GM19397 (cell line): Measurements from ENCODE around the gene LEO1.
"Not testable (repeated sequence)": the region's sequence is repeated elsewhere in the genome, so short reads cannot be mapped to it uniquely, and the experiment has no call there.

ENCODE experiments used
- ATAC-seq: cut with Tn5 transposase; IDR thresholded peaks from one replicate; pipeline ENCODE4 v1.9.1; 2021; ENCODE audit warnings: mild to moderate bottlenecking, moderate library complexity; ENCODE audit not compliant: unreplicated experiment

Gene LEO1

GRCh38 chr15:52004806-52005205 lies 33.2 kb upstream of the LEO1 start:
- ATAC-seq = no peak

GRCh38 chr15:52003710-52004109 lies 32.1 kb upstream of the LEO1 start:
- no peak for ATAC-seq

- ATAC-seq = not testable (repeated sequence)
These were observed 31.5 kb upstream of the LEO1 start for GRCh38 chr15:52003089-52003488.

- no peak for ATAC-seq
These were observed 30.8 kb upstream of the LEO1 start for GRCh38 chr15:52002351-52002750.

- no peak for ATAC-seq
These were observed 21.4 kb upstream of the LEO1 start for GRCh38 chr15:51992953-51993352.

GRCh38 chr15:51991141-51991540 lies 19.6 kb upstream of the LEO1 start:
- no peak for ATAC-seq

- ATAC-seq = no peak
These were observed 11.2 kb upstream of the LEO1 start for GRCh38 chr15:51982770-51983103.

- peak; percentile 82 for ATAC-seq
These were observed 10.6 kb upstream of the LEO1 start for GRCh38 chr15:51982013-51982769.

GRCh38 chr15:51973775-51974174 lies 2.2 kb upstream of the LEO1 start:
- no peak for ATAC-seq

GRCh38 chr15:51973220-51973619 lies 1.6 kb upstream of the LEO1 start:
- no peak for ATAC-seq

GRCh38 chr15:51971032-51971374 lies 575 bp downstream of the LEO1 start:
- ATAC-seq = peak; percentile 4

GRCh38 chr15:51970132-51970817 lies 1.3 kb downstream of the LEO1 start:
- no peak for ATAC-seq

- ATAC-seq = no peak
These were observed 1.9 kb downstream of the LEO1 start for GRCh38 chr15:51969728-51970127.

- no peak for ATAC-seq
These were observed 4.0 kb downstream of the LEO1 start for GRCh38 chr15:51967583-51967982.

GRCh38 chr15:51966192-51966591 lies 5.4 kb downstream of the LEO1 start:
- ATAC-seq = no peak

- no peak for ATAC-seq
These were observed 5.9 kb downstream of the LEO1 start for GRCh38 chr15:51965691-51966090.

- no peak for ATAC-seq
These were observed 16.1 kb downstream of the LEO1 start for GRCh38 chr15:51955504-51955903.

GRCh38 chr15:51952805-51953204 lies 18.8 kb downstream of the LEO1 start:
- no peak for ATAC-seq

GRCh38 chr15:51947124-51947523 lies 24.5 kb downstream of the LEO1 start:
- ATAC-seq = no peak

GRCh38 chr15:51939216-51939615 lies 32.4 kb downstream of the LEO1 start:
- ATAC-seq = no peak

- ATAC-seq = no peak
These were observed 33.3 kb downstream of the LEO1 start for GRCh38 chr15:51938286-51938685.

GRCh38 chr15:51936105-51936478 lies 35.5 kb downstream of the LEO1 start:
- ATAC-seq = no peak
